ENCODE results near the gene DCAKD.

GRCh38 chr17:45018848-45019711 lies 32.4 kb downstream of the DCAKD start:
- TF ChIP-seq ATF2 (IDR thresholded peaks at IDR 0.05; ENCODE audit: low read length), result no peak
- TF ChIP-seq TAF1 (IDR thresholded peaks at IDR 0.05; ENCODE audit: low read depth, low read length), result no peak
- TF ChIP-seq POLR2A (IDR thresholded peaks at IDR 0.05; ENCODE audit: control extremely low read depth in 1 of 2, low read depth in 2 of 2, low read length in 2 of 2), result no peak
- TF ChIP-seq RAD21 (IDR thresholded peaks at IDR 0.05 in 1 of 2, conservative IDR thresholded peaks at IDR 0.05 in 1 of 2; ENCODE audit: low read depth in 2 of 2, low read length in 2 of 2), result peak in 1 of 2 experiments; percentile 24; a peak in 1 of 4 replicates
- TF ChIP-seq, protein P1, sequence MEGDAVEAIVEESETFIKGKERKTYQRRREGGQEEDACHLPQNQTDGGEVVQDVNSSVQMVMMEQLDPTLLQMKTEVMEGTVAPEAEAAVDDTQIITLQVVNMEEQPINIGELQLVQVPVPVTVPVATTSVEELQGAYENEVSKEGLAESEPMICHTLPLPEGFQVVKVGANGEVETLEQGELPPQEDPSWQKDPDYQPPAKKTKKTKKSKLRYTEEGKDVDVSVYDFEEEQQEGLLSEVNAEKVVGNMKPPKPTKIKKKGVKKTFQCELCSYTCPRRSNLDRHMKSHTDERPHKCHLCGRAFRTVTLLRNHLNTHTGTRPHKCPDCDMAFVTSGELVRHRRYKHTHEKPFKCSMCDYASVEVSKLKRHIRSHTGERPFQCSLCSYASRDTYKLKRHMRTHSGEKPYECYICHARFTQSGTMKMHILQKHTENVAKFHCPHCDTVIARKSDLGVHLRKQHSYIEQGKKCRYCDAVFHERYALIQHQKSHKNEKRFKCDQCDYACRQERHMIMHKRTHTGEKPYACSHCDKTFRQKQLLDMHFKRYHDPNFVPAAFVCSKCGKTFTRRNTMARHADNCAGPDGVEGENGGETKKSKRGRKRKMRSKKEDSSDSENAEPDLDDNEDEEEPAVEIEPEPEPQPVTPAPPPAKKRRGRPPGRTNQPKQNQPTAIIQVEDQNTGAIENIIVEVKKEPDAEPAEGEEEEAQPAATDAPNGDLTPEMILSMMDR (IDR thresholded peaks at IDR 0.05; ENCODE audit: control extremely low read depth in 1 of 3, insufficient read depth in 1 of 3, low read depth in 1 of 3, low read length in 3 of 3), result peak; percentile 13 to 34 (median 21); a peak in 3 of 4 replicates
- no peak for TF ChIP-seq CBX5 (IDR thresholded peaks at IDR 0.05; ENCODE audit: low read depth, low read length)
- TF ChIP-seq EZH2 (IDR thresholded peaks at IDR 0.05; ENCODE audit: low read depth, low read length, severe bottlenecking), result peak; percentile 58
